Panc1 (cell line): ENCODE data around the gene ACMSD. TPM values are rescaled to one million over a fixed set of nuclear protein-coding genes. Genes with fewer than 3 reads are reported as not detected.

ENCODE experiments used
- ATAC-seq: fragments of 200-7000 bp; cut with Tn5 transposase; 2 replicates; pipeline ENCODE4 v1.9.1; 2020; ENCODE audit warnings: mild to moderate bottlenecking, moderate library complexity
- BruUV-seq: library from RNA; stranded (reverse); fragments of 400-500 nt; replicated peaks from 2 replicates; lab custom pipeline; 2021; lab: Mats Ljungman, UMichigan
- CTCF ChIA-PET: fragments of 300-600 bp; sonication (Branson Sonifier 250); formaldehyde crosslinking; loops from one replicate; lab custom pipeline; 2022; ENCODE audit warnings: antibody characterized with exemption; lab: Charles Lee
- POLR2A ChIA-PET: fragments of 300-600 bp; sonication (Branson Sonifier 250); formaldehyde crosslinking; loops from one replicate; lab custom pipeline; 2022; ENCODE audit warnings: antibody characterized with exemption; lab: Charles Lee
- DNase-seq: peaks from one replicate; pipeline ENCODE4 v3.0.0-alpha.2; 2010; ENCODE audit warnings: low read depth, low spot score
- H3K27ac ChIP-seq: 2 replicates; pipeline ENCODE4 v1.5.1; 2011; ENCODE audit warnings: mild to moderate bottlenecking, low read length, inconsistent platforms
- H3K27me3 ChIP-seq: fragments of 200-500 bp; sonication (Bioruptor generic); 2 replicates; pipeline ENCODE4 v1.6.0; 2014; ENCODE audit warnings: low read length, inconsistent platforms; ENCODE audit not compliant: control insufficient read depth, insufficient read depth
- H3K36me3 ChIP-seq: fragments of 200-500 bp; sonication (Bioruptor generic); 2 replicates; pipeline ENCODE4 v1.5.1; 2014; ENCODE audit warnings: inconsistent platforms, mild to moderate bottlenecking, low read length, moderate library complexity; ENCODE audit not compliant: control insufficient read depth, insufficient read depth
- H3K4me1 ChIP-seq: 2 replicates; pipeline ENCODE4 v1.5.1; 2011; ENCODE audit warnings: inconsistent platforms, mild to moderate bottlenecking, low read length, moderate library complexity; ENCODE audit not compliant: control insufficient read depth, insufficient read depth
- H3K4me3 ChIP-seq, 2 experiments: 2 replicates each; pipeline ENCODE4 v1.5.1; 2011 to 2012; ENCODE audit warnings: low read depth in 2 of 2, low read length in 2 of 2, mild to moderate bottlenecking in 2 of 2, inconsistent platforms in 1 of 2, moderate library complexity in 1 of 2
- H3K9me3 ChIP-seq: fragments of 200-500 bp; sonication (Bioruptor generic); 2 replicates; pipeline ENCODE4 v1.5.1; 2014; ENCODE audit warnings: low read depth, mild to moderate bottlenecking, inconsistent platforms, low read length, moderate library complexity; ENCODE audit not compliant: control insufficient read depth, insufficient read depth
- POLR2AphosphoS5 ChIP-seq: IDR thresholded peaks from 2 replicates; pipeline ENCODE4 v1.6.1; 2012; ENCODE audit warnings: mild to moderate bottlenecking, low read depth, low read length, moderate library complexity
- SIN3A ChIP-seq: IDR thresholded peaks from 2 replicates; pipeline ENCODE4 v1.6.1; 2012; ENCODE audit warnings: low read depth, mild to moderate bottlenecking, low read length, moderate library complexity, borderline replicate concordance; ENCODE audit not compliant: insufficient read depth
- TCF7L2 ChIP-seq: IDR thresholded peaks from 2 replicates; pipeline ENCODE4 v1.6.1; 2011; ENCODE audit warnings: mild to moderate bottlenecking, low read depth, low read length, inconsistent platforms
- in situ Hi-C: cut with HindIII; loops from 2 replicates; pipeline ENCODE4 v1.10.0; 2016; ENCODE audit warnings: low sequenced_read_pairs, low pct_unique_long_range_greater_than_20kb
- intact Hi-C: fragments of 100-400 bp; cut with micrococcal nuclease; formaldehyde crosslinking; loops from one replicate; pipeline ENCODE4 v1.10.0; 2022; ENCODE audit not compliant: unreplicated experiment
- total RNA-seq: library from RNA; stranded (reverse); gene quantifications from one replicate; pipeline ENCODE4 v1.2.1, GENCODE V29; 2021; ENCODE audit not compliant: unreplicated experiment
- TF ChIP-seq, protein P1 (sequence below), 2 experiments: IDR thresholded peaks; 2 replicates each; pipeline ENCODE4 v1.6.1; 2011 to 2012; ENCODE audit warnings: low read depth in 2 of 2, control low read depth in 1 of 2, low read length in 1 of 2, mild to moderate bottlenecking in 1 of 2, moderate library complexity in 1 of 2; ENCODE audit not compliant: insufficient read depth in 1 of 2
- TF ChIP-seq, protein P2 (sequence below): fragments of 450-650 bp; IDR thresholded peaks from 2 replicates; pipeline ENCODE4 v1.5.1; 2017; ENCODE audit warnings: mild to moderate bottlenecking

ACMSD gene
- total RNA-seq, 1 experiment from 2014 or later = not detected

DNA sequence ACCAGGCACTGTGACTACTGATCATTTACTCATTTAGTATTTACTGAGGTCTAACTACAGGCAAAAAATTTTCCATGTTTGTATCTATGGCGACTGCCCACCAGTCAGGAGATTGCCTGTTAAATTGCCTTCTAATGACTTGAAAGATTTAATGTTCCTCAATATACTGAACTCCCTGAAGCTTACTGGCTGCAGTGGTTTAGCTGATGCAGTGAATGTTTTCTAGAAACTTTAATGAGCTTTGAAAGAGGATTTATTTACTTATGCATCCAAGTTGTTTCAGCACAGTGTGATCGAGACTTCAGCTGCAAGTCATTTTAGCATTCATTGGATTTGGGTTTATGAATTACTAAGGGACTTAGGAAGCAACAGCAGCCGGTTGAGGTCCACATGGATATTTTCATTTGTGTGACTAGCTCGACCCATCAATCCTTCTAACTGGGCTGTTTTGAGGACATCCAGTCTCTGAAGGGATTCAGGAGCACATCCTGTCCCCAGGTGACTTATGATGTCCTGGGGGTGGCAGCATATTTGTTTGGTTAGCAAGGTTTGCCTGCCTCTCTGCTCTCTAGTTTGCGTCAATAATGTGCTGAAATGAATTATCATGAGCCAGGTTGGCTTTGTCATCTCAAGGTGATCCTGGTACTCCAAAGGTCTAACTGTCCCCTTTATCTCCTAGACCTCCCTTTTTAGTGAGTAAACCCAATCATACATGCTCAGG is 26.8 kb downstream of the ACMSD start:
- Histone ChIP-seq H3K36me3 (no peaks in the 10 kb centered on the region), H3K4me1 (no peaks in the 10 kb centered on the region), H3K27me3 (no peaks in the 10 kb centered on the region), H3K27ac (no peak overlapping the region), H3K4me3 (no peak overlapping the region), H3K9me3 (no peaks in the 10 kb centered on the region)
- no peak for TF ChIP-seq POLR2AphosphoS5
- ChIA-PET CTCF (no interaction called here), POLR2A (no interaction called here)
- DNase-seq (no peak), ATAC-seq (no peak)
- no TSS peak for BruUV-seq
- intact Hi-C loops = no loop called here
- in situ Hi-C loops = no loop called here

DNA sequence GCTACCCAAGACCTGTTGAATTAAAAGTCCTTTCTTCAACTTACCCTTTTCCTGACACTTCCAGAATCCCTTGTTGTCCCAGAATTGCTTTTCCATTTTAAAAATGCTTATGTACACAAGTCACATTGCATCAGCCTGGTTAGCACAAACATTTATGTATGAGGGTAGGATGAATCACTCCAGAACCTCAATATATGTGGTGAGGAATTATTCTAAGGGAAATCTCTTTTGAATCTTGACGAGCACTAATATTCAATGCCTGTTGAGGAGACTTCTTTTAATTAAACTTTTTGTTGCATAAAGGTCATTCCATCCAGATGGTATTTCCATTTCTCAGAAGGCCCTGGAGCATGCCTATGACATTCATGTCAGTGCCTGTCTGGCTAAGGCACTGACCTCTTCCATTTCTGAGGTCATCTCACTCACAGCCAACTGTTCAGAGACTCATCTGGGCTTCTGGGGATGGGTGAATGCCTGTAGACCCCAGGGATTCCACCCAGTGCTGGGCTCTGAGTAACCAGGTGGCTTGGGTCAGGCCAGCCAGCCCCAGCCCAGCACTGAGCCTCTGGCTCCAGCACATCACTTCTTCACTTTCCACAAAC is 28.2 kb downstream of the ACMSD start:
- intact Hi-C loops = no loop called here
- Histone ChIP-seq H3K36me3 (no peaks in the 10 kb centered on the region), H3K27ac (no peak overlapping the region), H3K27me3 (no peaks in the 10 kb centered on the region), H3K4me1 (no peaks in the 10 kb centered on the region), H3K9me3 (no peaks in the 10 kb centered on the region), H3K4me3 (no peak overlapping the region)
- POLR2A ChIA-PET = no interaction called here
- TF ChIP-seq, protein P1, sequence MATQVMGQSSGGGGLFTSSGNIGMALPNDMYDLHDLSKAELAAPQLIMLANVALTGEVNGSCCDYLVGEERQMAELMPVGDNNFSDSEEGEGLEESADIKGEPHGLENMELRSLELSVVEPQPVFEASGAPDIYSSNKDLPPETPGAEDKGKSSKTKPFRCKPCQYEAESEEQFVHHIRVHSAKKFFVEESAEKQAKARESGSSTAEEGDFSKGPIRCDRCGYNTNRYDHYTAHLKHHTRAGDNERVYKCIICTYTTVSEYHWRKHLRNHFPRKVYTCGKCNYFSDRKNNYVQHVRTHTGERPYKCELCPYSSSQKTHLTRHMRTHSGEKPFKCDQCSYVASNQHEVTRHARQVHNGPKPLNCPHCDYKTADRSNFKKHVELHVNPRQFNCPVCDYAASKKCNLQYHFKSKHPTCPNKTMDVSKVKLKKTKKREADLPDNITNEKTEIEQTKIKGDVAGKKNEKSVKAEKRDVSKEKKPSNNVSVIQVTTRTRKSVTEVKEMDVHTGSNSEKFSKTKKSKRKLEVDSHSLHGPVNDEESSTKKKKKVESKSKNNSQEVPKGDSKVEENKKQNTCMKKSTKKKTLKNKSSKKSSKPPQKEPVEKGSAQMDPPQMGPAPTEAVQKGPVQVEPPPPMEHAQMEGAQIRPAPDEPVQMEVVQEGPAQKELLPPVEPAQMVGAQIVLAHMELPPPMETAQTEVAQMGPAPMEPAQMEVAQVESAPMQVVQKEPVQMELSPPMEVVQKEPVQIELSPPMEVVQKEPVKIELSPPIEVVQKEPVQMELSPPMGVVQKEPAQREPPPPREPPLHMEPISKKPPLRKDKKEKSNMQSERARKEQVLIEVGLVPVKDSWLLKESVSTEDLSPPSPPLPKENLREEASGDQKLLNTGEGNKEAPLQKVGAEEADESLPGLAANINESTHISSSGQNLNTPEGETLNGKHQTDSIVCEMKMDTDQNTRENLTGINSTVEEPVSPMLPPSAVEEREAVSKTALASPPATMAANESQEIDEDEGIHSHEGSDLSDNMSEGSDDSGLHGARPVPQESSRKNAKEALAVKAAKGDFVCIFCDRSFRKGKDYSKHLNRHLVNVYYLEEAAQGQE (IDR thresholded peaks at IDR 0.05; ENCODE audit: insufficient read depth in 1 of 2, low read depth in 2 of 2, low read length in 1 of 2) = no peak
- TF ChIP-seq SIN3A (no peak), POLR2AphosphoS5 (no peak), TCF7L2 (no peak)
- TF ChIP-seq, protein P2, sequence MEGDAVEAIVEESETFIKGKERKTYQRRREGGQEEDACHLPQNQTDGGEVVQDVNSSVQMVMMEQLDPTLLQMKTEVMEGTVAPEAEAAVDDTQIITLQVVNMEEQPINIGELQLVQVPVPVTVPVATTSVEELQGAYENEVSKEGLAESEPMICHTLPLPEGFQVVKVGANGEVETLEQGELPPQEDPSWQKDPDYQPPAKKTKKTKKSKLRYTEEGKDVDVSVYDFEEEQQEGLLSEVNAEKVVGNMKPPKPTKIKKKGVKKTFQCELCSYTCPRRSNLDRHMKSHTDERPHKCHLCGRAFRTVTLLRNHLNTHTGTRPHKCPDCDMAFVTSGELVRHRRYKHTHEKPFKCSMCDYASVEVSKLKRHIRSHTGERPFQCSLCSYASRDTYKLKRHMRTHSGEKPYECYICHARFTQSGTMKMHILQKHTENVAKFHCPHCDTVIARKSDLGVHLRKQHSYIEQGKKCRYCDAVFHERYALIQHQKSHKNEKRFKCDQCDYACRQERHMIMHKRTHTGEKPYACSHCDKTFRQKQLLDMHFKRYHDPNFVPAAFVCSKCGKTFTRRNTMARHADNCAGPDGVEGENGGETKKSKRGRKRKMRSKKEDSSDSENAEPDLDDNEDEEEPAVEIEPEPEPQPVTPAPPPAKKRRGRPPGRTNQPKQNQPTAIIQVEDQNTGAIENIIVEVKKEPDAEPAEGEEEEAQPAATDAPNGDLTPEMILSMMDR = no peak
- CTCF ChIA-PET = no interaction called here
- BruUV-seq = no TSS peak
- ATAC-seq = no peak
- peak; percentile 7 for DNase-seq
- in situ Hi-C loops = no loop called here
